ENCODE data around the gene ERVW-1. TPM values are rescaled to one million over a fixed set of nuclear protein-coding genes. Genes with fewer than 3 reads are reported as not detected.

Gene ERVW-1
- total RNA-seq, 2 donors from 2014 or later: not detected

DNA sequence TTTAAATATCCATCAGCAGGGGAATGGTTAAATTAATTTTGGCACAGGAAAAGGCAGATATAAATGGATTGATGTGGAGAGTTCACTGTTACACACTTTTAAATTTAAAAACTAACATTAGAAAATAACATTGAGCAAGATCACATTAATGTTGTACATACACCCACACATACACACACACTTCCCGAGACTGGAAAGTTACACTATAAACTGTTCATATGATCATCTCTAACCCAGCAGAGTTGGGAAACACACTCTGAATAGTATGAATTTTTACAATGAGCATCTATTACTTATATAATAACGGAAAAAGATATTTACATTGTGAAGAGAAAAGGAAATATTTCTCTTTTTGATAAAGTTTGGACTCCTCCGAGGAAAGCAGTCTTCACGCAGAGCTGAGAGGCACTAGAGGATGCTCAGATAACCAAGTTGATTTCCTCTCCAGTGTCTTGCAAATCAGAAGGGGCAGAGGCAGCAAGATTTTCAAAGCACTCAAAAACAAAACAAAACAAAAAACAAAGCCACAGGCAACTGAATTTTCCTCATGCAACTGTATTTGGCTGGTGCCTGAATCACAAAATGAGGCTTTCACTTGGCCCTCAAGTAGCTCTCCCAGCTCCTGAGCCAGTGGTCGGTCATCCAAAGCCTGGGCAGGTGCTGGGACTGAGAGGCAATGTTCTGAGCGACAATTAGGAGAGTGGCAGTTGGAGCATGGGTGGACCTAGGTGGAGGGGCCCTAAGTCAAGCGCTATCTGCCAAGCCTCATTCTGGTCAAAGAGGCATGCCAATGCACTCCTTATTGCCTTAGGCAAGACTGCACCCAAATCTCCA lies 40.9 kb downstream of the ERVW-1 start:
- ATAC-seq (no peak), DNase-seq (no peak)
- intact Hi-C loops (cut with DNase I, micrococcal nuclease): no loop called here

DNA sequence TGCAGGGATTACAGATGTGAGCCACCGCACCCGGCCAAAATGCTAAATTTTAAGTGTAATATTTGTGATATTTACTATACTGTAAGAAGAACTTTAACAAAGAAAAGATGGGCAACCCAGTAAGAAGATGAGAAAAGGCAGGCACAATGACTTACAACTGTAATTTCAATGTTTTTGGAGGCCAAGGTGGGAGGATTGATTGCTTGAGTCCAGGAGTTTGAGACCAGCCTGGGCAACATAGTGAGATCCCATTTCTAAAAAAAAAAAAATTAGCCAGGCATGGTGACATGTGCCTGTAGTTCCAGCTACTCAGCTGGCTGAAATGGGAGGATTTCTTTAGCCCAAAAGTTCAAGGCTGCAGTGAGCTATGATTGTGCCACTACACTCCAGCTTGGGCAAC lies 42.2 kb downstream of the ERVW-1 start:
- intact Hi-C loops (cut with DNase I, micrococcal nuclease): no loop called here
- DNase-seq (no peak), ATAC-seq (no peak)

DNA sequence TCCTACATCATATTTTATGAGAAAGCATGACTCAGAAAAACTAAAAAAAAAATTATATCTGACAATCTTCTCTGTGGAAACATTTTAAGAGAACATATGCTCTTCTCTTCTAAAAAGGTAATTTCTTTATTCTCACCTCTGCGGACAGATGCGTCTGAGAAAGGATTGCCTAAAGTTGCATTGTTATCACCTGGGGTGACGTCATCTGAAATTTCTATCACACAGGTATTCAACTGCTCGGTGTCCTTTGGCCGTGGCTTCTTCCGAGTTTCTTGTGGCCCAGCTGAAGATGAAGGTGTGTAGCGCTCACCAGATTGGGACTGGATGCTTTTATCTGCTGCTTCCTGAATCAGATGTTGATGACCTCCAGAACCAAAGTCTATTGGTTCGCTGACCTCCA lies 44.7 kb downstream of the ERVW-1 start:
- DNase-seq (no peak), ATAC-seq (no peak)
- intact Hi-C loops (cut with DNase I, micrococcal nuclease): no loop called here

DNA sequence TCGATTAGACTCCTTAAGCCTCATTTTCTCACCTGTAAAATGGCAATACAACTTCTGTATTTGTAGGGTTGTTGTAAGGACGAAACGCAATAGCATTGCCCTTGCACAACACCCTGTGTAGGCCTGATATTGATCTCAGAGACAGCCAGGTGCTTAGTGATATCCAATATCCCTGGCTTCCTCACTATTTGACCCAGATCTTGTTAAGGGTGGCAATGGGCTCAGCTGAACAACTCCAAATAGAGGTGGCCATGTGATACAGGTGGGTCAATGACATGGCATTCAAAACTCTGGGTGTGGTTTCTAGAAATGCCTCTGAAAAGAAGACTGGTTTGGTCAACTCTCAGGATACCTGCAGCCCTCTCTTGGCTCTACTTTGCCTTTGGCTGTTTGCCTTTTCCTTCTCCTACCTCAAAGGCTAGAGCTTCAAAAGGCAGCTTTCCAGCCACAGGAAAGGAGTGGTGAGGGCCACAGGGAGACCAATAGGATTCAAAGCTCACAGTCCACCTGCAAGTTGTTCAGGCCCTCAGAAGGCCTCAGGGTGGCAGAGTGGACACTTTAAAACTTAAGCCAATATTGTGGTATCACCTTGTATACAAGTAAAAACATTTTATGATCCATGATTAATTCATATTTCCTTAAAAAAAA lies 45.3 kb downstream of the ERVW-1 start:
- ATAC-seq (no peak), DNase-seq (no peak)
- intact Hi-C loops (cut with DNase I, micrococcal nuclease): no loop called here

DNA sequence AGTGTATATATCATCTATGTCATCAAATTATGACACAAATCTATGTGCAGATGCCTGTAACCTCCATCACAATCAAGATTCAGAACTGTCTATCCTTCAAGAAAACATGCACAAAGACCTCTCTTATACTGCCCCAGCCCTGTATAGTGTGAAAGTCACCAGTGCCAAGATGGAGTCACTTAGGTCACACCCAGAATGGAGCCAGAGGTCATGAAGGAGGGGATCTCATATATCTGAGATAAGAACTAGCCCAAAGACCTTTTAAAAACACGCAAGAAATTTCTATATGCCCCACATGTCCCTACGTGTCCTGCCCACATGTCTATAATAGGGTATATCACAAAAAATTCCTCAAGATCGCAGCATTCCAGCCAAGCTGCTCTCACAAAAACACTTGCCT lies 50.6 kb downstream of the ERVW-1 start:
- intact Hi-C loops (cut with DNase I, micrococcal nuclease): no loop called here
- ATAC-seq: no peak
- DNase-seq: no peak

DNA sequence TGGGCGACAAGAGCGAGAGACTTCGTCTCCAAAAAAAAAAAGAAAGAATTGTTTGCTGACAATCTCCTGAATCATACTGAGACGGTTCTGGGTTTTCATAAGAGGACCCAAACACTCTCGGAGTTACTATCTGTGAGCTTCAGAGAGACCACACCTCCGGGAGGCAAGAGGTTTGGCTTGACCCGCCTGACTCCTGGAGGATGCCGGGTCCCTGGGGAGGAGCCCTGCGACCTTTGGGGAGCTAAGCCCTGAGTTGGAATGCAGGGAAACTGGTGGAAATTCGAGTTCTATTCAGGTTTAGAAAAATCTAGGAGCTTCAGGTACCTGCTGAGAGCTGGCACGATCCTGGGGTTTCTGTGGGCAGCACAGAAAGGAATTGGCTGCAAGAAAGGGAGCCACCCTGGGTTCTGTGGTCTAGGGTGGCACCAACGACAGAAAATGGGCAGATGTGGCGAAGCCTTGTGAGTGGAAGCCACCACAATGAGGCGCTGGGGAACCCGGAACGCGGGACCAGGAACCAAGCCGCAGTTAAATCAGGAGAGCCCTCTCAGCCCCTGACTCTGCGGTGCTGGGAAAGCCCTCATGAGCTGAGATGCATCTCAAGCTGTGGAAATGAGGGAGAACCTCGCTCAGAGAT lies 52.3 kb downstream of the ERVW-1 start:
- intact Hi-C loops (cut with DNase I, micrococcal nuclease): no loop called here
- DNase-seq (peak; percentile 38 to 43), ATAC-seq (peak; percentile 51)

DNA sequence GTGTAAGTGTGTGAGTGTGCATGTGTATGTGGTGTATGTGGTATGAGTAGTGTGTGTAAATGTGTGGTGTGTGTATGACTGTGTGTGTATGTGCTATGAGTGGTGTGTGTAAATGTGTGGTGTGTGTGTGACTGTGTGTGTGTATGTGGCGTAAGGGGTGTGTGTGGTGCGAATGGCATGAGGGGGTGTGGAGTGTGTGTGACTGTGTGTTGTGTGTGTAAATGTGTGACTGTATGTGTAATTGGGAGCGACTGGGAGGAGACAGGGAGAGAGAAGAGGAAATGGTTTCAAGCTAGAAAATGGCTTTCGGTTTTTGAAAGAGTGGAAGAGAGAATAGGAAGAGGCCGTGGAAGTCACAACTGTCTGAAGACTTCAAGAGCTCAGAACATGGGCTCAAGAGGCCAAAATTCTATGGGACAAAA lies 54.0 kb downstream of the ERVW-1 start:
- intact Hi-C loops (cut with DNase I, micrococcal nuclease): no loop called here
- DNase-seq (no peak), ATAC-seq (no peak)

DNA sequence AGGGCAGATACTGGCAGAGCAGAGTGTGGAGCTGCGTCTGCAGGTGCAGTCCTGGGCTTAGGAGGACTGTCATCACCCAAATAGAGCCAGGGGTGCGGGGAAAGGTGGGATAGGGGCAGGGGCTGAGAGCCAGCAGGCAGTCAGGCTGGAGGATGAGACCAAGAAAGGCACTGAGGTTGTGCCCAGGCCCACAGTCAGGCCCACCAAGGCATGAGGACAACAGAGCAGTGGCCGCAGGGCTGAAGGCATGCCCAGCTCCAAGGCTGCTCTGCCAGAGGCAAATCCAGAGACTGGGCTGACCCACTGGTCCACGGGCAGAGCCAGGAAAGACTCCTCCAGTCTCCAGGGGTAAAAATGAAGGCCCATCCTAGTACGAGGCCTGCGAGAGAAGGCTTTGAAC lies 54.8 kb downstream of the ERVW-1 start:
- ATAC-seq: no peak
- intact Hi-C loops (cut with DNase I, micrococcal nuclease): no loop called here
- no peak for DNase-seq

DNA sequence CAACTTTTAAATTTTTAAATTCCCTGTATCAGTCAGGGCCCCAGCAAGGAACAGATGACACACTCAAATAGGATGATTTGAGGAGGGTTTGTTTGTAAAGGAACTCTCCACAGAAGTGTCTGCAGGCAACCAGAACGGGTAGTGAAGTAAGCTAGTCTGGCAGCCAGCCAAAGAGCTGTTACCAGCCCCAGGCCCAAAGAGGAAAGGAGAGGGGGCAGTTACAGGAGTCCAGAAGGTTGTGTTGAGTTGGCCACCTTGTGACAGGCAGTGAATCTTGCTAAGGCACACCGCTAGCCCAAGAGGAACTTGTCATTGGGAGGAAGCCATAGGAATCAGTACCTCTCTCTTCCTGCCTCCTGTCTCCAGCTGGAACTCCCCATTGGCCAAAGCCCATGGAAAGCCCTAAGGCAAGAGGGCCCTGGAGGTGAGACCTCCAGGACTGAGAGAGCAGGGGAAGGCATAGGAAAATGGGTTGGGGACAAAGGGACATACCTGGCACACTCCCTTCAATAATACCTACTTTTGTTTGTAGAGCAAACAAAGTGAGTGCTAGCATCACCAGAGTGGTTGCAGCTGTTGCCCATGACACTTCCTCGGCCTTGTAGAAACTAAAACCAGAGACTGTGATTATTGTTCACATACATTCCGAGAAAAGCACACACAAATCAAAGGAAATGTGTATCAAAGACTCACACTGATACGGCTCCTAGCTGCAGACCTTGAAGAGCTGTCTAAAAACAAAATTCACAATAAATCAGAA lies 55.9 kb downstream of the ERVW-1 start:
- intact Hi-C loops (cut with DNase I, micrococcal nuclease): no loop called here
- ATAC-seq (peak; percentile 56), DNase-seq (peak in 1 of 2 donors; percentile 37)

Other genes with a start within 250 kb of the ERVW-1 start
- gene KRIT1, start 232.0 kb downstream of the ERVW-1 start, total RNA-seq: 10 to 100 TPM; 34.6 to 37.2 TPM
- 10 to 100 TPM; 40.9 to 46.0 TPM for gene ANKIB1, start 232.0 kb downstream of the ERVW-1 start, total RNA-seq
- 10 to 100 TPM; 29.7 to 34.3 TPM for gene GATAD1, start 30.5 kb downstream of the ERVW-1 start, total RNA-seq
- gene PEX1, start 50.6 kb upstream of the ERVW-1 start, total RNA-seq: 10 to 100 TPM; 19.0 to 23.7 TPM
- 1 to 10 TPM; 7.9 to 9.4 TPM for gene RBM48, start 50.8 kb upstream of the ERVW-1 start, total RNA-seq
- gene FAM133B, start 112.4 kb upstream of the ERVW-1 start, total RNA-seq: 10 to 100 TPM; 17.9 to 19.8 TPM